IMR-90 (cell line): Measurements from ENCODE around the gene MAML2. TPM values are rescaled to one million over a fixed set of nuclear protein-coding genes. Genes with fewer than 3 reads are reported as not detected.

Source experiments
- ATAC-seq: fragments of 200-7000 bp; cut with Tn5 transposase; 2 replicates; pipeline ENCODE4 v1.9.1; 2020; ENCODE audit warnings: low read depth, mild to moderate bottlenecking, moderate library complexity
- BruUV-seq: library from RNA; stranded (reverse); fragments of 400-500 nt; replicated peaks from 2 replicates; lab custom pipeline; 2021; lab: Mats Ljungman, UMichigan
- CTCF ChIA-PET: fragments of 300-600 bp; formaldehyde crosslinking; extraction: SDS; loops from one replicate; lab custom pipeline; 2021; ENCODE audit warnings: antibody characterized with exemption; lab: Yijun Ruan, JAX
- POLR2A ChIA-PET: fragments of 300-600 bp; sonication (Branson Sonifier 250); formaldehyde crosslinking; loops from one replicate; lab custom pipeline; 2022; ENCODE audit warnings: antibody characterized with exemption; ENCODE audit not compliant: unreplicated experiment; lab: Charles Lee
- DNase-seq: peaks from one replicate; pipeline ENCODE4 v3.0.0; 2013
- H2AFZ ChIP-seq: replicated peaks from 2 replicates; pipeline ENCODE3; 2013; ENCODE audit warnings: low read length, mild to moderate bottlenecking; ENCODE audit not compliant: poor library complexity
- H2AK5ac ChIP-seq: 2 replicates; pipeline ENCODE4 v1.6.1; 2013; ENCODE audit warnings: low read depth, low read length, inconsistent platforms
- H2AK9ac ChIP-seq: replicated peaks from 2 replicates; pipeline ENCODE3; 2013; ENCODE audit warnings: mild to moderate bottlenecking, low read depth, low read length, moderate library complexity; ENCODE audit not compliant: poor library complexity
- H2BK120ac ChIP-seq: 2 replicates; pipeline ENCODE4 v1.6.1; 2013; ENCODE audit warnings: low read depth, low read length, inconsistent platforms
- H2BK15ac ChIP-seq: 3 replicates; pipeline ENCODE4 v1.6.1; 2013; ENCODE audit warnings: low read depth, low read length, inconsistent platforms
- H2BK20ac ChIP-seq: 2 replicates; pipeline ENCODE4 v1.6.1; 2013; ENCODE audit warnings: low read depth, mild to moderate bottlenecking, inconsistent platforms, low read length, moderate library complexity
- H2BK5ac ChIP-seq: 2 replicates; pipeline ENCODE4 v1.6.1; 2013; ENCODE audit warnings: mild to moderate bottlenecking, low read depth, low read length, inconsistent platforms; ENCODE audit not compliant: poor library complexity, severe bottlenecking
- H3K14ac ChIP-seq: replicated peaks from 2 replicates; pipeline ENCODE4 v1.6.1; 2013; ENCODE audit warnings: low read depth, low read length, inconsistent platforms
- H3K18ac ChIP-seq: 2 replicates; pipeline ENCODE4 v1.6.1; 2013; ENCODE audit warnings: low read depth, low read length, control low read depth
- H3K23ac ChIP-seq: 2 replicates; pipeline ENCODE4 v1.6.1; 2013; ENCODE audit warnings: low read depth, low read length, inconsistent platforms
- H3K27ac ChIP-seq: 2 replicates; pipeline ENCODE4 v1.5.1; 2013; ENCODE audit warnings: mild to moderate bottlenecking, control low read depth, low read length; ENCODE audit not compliant: insufficient read depth
- H3K27me3 ChIP-seq: 2 replicates; pipeline ENCODE4 v1.6.1; 2013; ENCODE audit warnings: low read length; ENCODE audit not compliant: control insufficient read depth, insufficient read depth
- H3K36me3 ChIP-seq: 2 replicates; pipeline ENCODE4 v1.6.1; 2013; ENCODE audit warnings: low read length, mixed read lengths; ENCODE audit not compliant: control insufficient read depth, insufficient read depth
- H3K4ac ChIP-seq: 2 replicates; pipeline ENCODE4 v1.6.1; 2013; ENCODE audit warnings: low read depth, low read length, inconsistent platforms
- H3K4me1 ChIP-seq: 2 replicates; pipeline ENCODE4 v1.6.1; 2013; ENCODE audit warnings: low read length, mixed read lengths; ENCODE audit not compliant: control insufficient read depth, insufficient read depth
- H3K4me2 ChIP-seq: 2 replicates; pipeline ENCODE4 v1.6.1; 2013; ENCODE audit warnings: low read depth, mild to moderate bottlenecking, control low read depth, low read length, moderate library complexity
- H3K4me3 ChIP-seq: 2 replicates; pipeline ENCODE4 v1.5.1; 2013; ENCODE audit warnings: low read depth, mild to moderate bottlenecking, control low read depth, low read length, moderate library complexity; ENCODE audit not compliant: insufficient read depth
- H3K56ac ChIP-seq: 2 replicates; pipeline ENCODE4 v1.6.1; 2013; ENCODE audit warnings: low read length, inconsistent platforms; ENCODE audit not compliant: insufficient read depth; ENCODE audit errors: extremely low read depth
- H3K79me1 ChIP-seq, 2 experiments: 2 replicates each; pipeline ENCODE4 v1.6.1; 2013; ENCODE audit warnings: low read length in 2 of 2, inconsistent platforms in 1 of 2, low read depth in 1 of 2
- H3K9ac ChIP-seq: 2 replicates; pipeline ENCODE4 v1.6.1; 2013; ENCODE audit warnings: low read depth, low read length, control low read depth
- H3K9me1 ChIP-seq: 2 replicates; pipeline ENCODE4 v1.6.1; 2013; ENCODE audit warnings: low read length, inconsistent platforms; ENCODE audit not compliant: insufficient read depth
- H3K9me3 ChIP-seq: 2 replicates; pipeline ENCODE4 v1.6.1; 2013; ENCODE audit warnings: low read length; ENCODE audit not compliant: control insufficient read depth, insufficient read depth
- H4K20me1 ChIP-seq: 2 replicates; pipeline ENCODE4 v1.6.1; 2013; ENCODE audit warnings: low read length, inconsistent platforms; ENCODE audit not compliant: insufficient read depth
- H4K5ac ChIP-seq: 2 replicates; pipeline ENCODE4 v1.6.1; 2013; ENCODE audit warnings: mild to moderate bottlenecking, low read depth, low read length, control low read depth
- H4K8ac ChIP-seq, 2 experiments: 2 replicates each; pipeline ENCODE4 v1.6.1; 2013; ENCODE audit warnings: low read depth in 2 of 2, low read length in 2 of 2, control low read depth in 1 of 2, inconsistent platforms in 1 of 2
- H4K91ac ChIP-seq: 2 replicates; pipeline ENCODE4 v1.6.1; 2013; ENCODE audit warnings: low read depth, low read length, inconsistent platforms; ENCODE audit not compliant: insufficient read depth
- CEBPB ChIP-seq: IDR thresholded peaks from 2 replicates; pipeline ENCODE4 v1.6.1; 2012; ENCODE audit warnings: low read depth, low read length, improper control_type of control experiment
- USF2 ChIP-seq: fragments of 150-350 bp; IDR thresholded peaks from 2 replicates; pipeline ENCODE4 v1.6.1; 2017; ENCODE audit warnings: mild to moderate bottlenecking, antibody characterized with exemption, low read length, low read depth
- WGBS, 2 experiments: methylation state at CpG; one replicate each; pipeline versions ENCODE4 v1.1.5 to v1.1.7; 2013; ENCODE audit warnings: missing lambda C conversion rate in 2 of 2; ENCODE audit not compliant: insufficient read length in 1 of 2; ENCODE audit errors: extremely low coverage in 2 of 2; 5-methylcytosine and 5-hydroxymethylcytosine counted together
- dilution Hi-C: fragments of 300-500 bp; cut with HindIII; formaldehyde crosslinking; loops from one replicate; pipeline ENCODE4 v1.14.3; 2018; ENCODE audit warnings: low sequenced_read_pairs; ENCODE audit not compliant: unreplicated experiment
- in situ Hi-C: fragments of 300-500 bp; cut with MboI; formaldehyde crosslinking; loops from 3 replicates; pipeline ENCODE4 v1.14.3; 2019; ENCODE audit warnings: low sequenced_read_pairs, inconsistent platforms, mixed read lengths
- intact Hi-C: fragments of 100-400 bp; cut with micrococcal nuclease; formaldehyde crosslinking; loops from 2 replicates; pipeline ENCODE4 v1.10.0; 2022
- polyA plus RNA-seq, 3 experiments: library from polyadenylated mRNA; depleted of rRNA; stranded (reverse); fragments of >200 nt; gene quantifications; 2 replicates each; pipeline ENCODE4 v1.2.3, GENCODE V29; 2012; ENCODE audit warnings: low replicate concordance in 1 of 3
- total RNA-seq: library from RNA; depleted of rRNA; stranded (reverse); fragments of >200 nt; gene quantifications from 2 replicates; pipeline ENCODE4 v1.2.3, GENCODE V29; 2012

MAML2 gene
- total and polyA plus RNA-seq, 2 of the 4 experiments (the other 2 are of a cell fraction): 15.0 to 19.5 TPM

- H2AFZ ChIP-seq: no peak overlapping the region
- H3K4me2 ChIP-seq: peak overlapping the region; percentile 92
- H2AK5ac ChIP-seq: peak overlapping the region; percentile 61; the same call in 1 of the 2 replicates
- H3K4me3 ChIP-seq: peak overlapping the region; percentile 14; the same call in 1 of the 2 replicates
- peaks cover 11% of the 10 kb centered on the region for H3K4me1 ChIP-seq
- H3K14ac ChIP-seq: peak overlapping the region; percentile 75
- H4K5ac ChIP-seq: peak overlapping the region; percentile 80; the same call in 1 of the 2 replicates
- peak; percentile 31 for ATAC-seq
- peak overlapping the region; percentile 1 to 63; a peak in 2 of 4 replicates for H4K8ac ChIP-seq
- peak overlapping the region; percentile 42 for H2AK9ac ChIP-seq
- peaks cover 31 to 63% of the 10 kb centered on the region in 2 experiments for H3K79me1 ChIP-seq
- no peaks in the 10 kb centered on the region for H3K9me3 ChIP-seq
- H2BK15ac ChIP-seq: peak overlapping the region; percentile 57; the same call in 1 of the 3 replicates
- ChIA-PET POLR2A (no interaction called here), CTCF (interaction anchor here (0.7 kb wide), 1 partner anchor 96 kb away, joined by 4 read pairs; the partner anchor contains the start of gene MAML2)
- H3K56ac ChIP-seq: no peak overlapping the region; the same call in 1 of the 2 replicates
- peak overlapping the region; percentile 95 for H2BK5ac ChIP-seq
- 67% methylated on average over 1 of the region's 4 CpGs; no CpG with 5 or more reads in 1 of the 2 experiments for WGBS, 2 experiments
- peaks cover 4% of the 10 kb centered on the region; the same call in 1 of the 2 replicates for H4K20me1 ChIP-seq
- TF ChIP-seq USF2 (no peak), CEBPB (peak; percentile 48)
- no TSS peak for BruUV-seq
- no peak overlapping the region for H3K9ac ChIP-seq
- H3K23ac ChIP-seq: peak overlapping the region; percentile 90
- peak overlapping the region; percentile 53; the same call in 1 of the 2 replicates for H3K18ac ChIP-seq
- in situ Hi-C loops (no loop called here), dilution Hi-C loops (no loop called here), intact Hi-C loops (no loop called here)
- peak overlapping the region; percentile 82 for H2BK20ac ChIP-seq
- peaks cover 2% of the 10 kb centered on the region for H3K9me1 ChIP-seq
- peak overlapping the region; percentile 72 for H2BK120ac ChIP-seq
- peak overlapping the region; percentile 51 for H3K27ac ChIP-seq
- no peaks in the 10 kb centered on the region for H3K36me3 ChIP-seq
- DNase-seq: peak; percentile 83
- peak overlapping the region; percentile 80 for H3K4ac ChIP-seq
- no peaks in the 10 kb centered on the region for H3K27me3 ChIP-seq
- peak overlapping the region; percentile 27 for H4K91ac ChIP-seq
Measured at GRCh38 chr11:96246718-96247552, 96.1 kb downstream of the MAML2 start.
